ENCODE measurements around the gene TULP3.

GRCh38 chr12:2974560-2974971, 83.9 kb downstream of the TULP3 start:
- no peak for TF ChIP-seq POLR2A (IDR thresholded peaks at IDR 0.05; ENCODE audit: extremely low read depth, insufficient read length)
- no peak for TF ChIP-seq CTCF (IDR thresholded peaks at IDR 0.05; ENCODE audit: low read depth, low read length)
- TF ChIP-seq MAX (IDR thresholded peaks at IDR 0.05; ENCODE audit: low read depth, low read length): no peak
- no peak for TF ChIP-seq MYC (IDR thresholded peaks at IDR 0.05; ENCODE audit: low read depth, low read length)

Data from NB4 (cell line).